ENCODE data around the gene CCDC181. TPM values are rescaled to one million over a fixed set of nuclear protein-coding genes. Genes with fewer than 3 reads are reported as not detected.

Gene CCDC181
- total RNA-seq, 1 donor from 2014 or later, result not detected

- no peak for ATAC-seq
These were observed 31.3 kb downstream of the CCDC181 start for GRCh38 chr1:169395955-169396354.

GRCh38 chr1:169392406-169392805, 34.9 kb downstream of the CCDC181 start:
- ATAC-seq, result no peak

- no peak for ATAC-seq
These were observed 37.0 kb downstream of the CCDC181 start for GRCh38 chr1:169390303-169390702.

- ATAC-seq, result peak; percentile 59
These were observed 39.9 kb downstream of the CCDC181 start for GRCh38 chr1:169387399-169387798.

- ATAC-seq, result no peak
These were observed 43.8 kb downstream of the CCDC181 start for GRCh38 chr1:169383449-169383848.

GRCh38 chr1:169381162-169381561, 46.1 kb downstream of the CCDC181 start:
- ATAC-seq, result no peak

- ATAC-seq, result no peak
These were observed 55.9 kb downstream of the CCDC181 start for GRCh38 chr1:169371404-169371803.

- ATAC-seq, result peak; percentile 31
These were observed 58.9 kb downstream of the CCDC181 start for GRCh38 chr1:169368406-169368769.

GRCh38 chr1:169367686-169368405, 59.4 kb downstream of the CCDC181 start, which contains the start of the genes BLZF1 and NME7:
TSS of gene BLZF1 (plus strand) at chr1:169368195. CDS start at chr1:169369523, 1,328 bp downstream.
TSS of gene NME7 (minus strand) at chr1:169367797. CDS start at chr1:169367710, 87 bp downstream.
- ATAC-seq, result peak; percentile 99

- ATAC-seq, result no peak
These were observed 60.1 kb downstream of the CCDC181 start for GRCh38 chr1:169367096-169367685.

GRCh38 chr1:169364948-169365347, 62.3 kb downstream of the CCDC181 start:
- ATAC-seq, result peak; percentile 67

- ATAC-seq, result no peak
These were observed 64.1 kb downstream of the CCDC181 start for GRCh38 chr1:169363046-169363730.

- no peak for ATAC-seq
These were observed 66.0 kb downstream of the CCDC181 start for GRCh38 chr1:169361281-169361680.

GRCh38 chr1:169360415-169360814, 66.9 kb downstream of the CCDC181 start:
- no peak for ATAC-seq

GRCh38 chr1:169348383-169349036, 78.8 kb downstream of the CCDC181 start:
- no peak for ATAC-seq

GRCh38 chr1:169347688-169348382, 79.4 kb downstream of the CCDC181 start:
- no peak for ATAC-seq

- no peak for ATAC-seq
These were observed 81.2 kb downstream of the CCDC181 start for GRCh38 chr1:169346036-169346589.

- ATAC-seq, result no peak
These were observed 81.8 kb downstream of the CCDC181 start for GRCh38 chr1:169345511-169345910.

Measured in esophagus mucosa (tissue), 1 donor.